Gastrocnemius medialis (tissue), 4 donors: Measurements from ENCODE around the gene CIZ1.

ENCODE experiments used
- CTCF ChIP-seq, 5 experiments: fragments of 450-650 bp in 3 of 5; fragments of 200-600 bp in 2 of 5; sonication (generic) in 2 of 5; IDR thresholded peaks in 4 of 5; conservative IDR thresholded peaks in 1 of 5; 1 replicate in 4 of 5; 2 replicates in 1 of 5; pipeline ENCODE4 v1.5.1; 2016 to 2019; ENCODE audit warnings: antibody characterized with exemption in 5 of 5, mild to moderate bottlenecking in 3 of 5, moderate library complexity in 3 of 5
- POLR2A ChIP-seq, 2 donors: fragments of 450-650 bp; IDR thresholded peaks; one replicate each; pipeline ENCODE4 v1.6.1; 2017; ENCODE audit warnings: antibody characterized with exemption in 2 of 2, mild to moderate bottlenecking in 2 of 2, moderate library complexity in 2 of 2

- TF ChIP-seq CTCF (IDR thresholded peaks at IDR 0.05 in 4 of 5, conservative IDR thresholded peaks at IDR 0.05 in 1 of 5) (no peak), POLR2A (IDR thresholded peaks at IDR 0.05) (no peak)
Measured at GRCh38 chr9:128216781-128217553, 25.6 kb upstream of the CIZ1 start.
